Neural progenitor cell (in vitro differentiated cells): ENCODE data around the gene CCDC82.

ENCODE experiments used
- EZH2phosphoT487 ChIP-seq: fragments of 200-600 bp; sonication (generic); IDR thresholded peaks from 2 replicates; pipeline ENCODE4 v1.6.1; 2017; ENCODE audit warnings: antibody characterized with exemption
- TF ChIP-seq, protein P1 (sequence below): fragments of 200-600 bp; sonication (generic); IDR thresholded peaks from 2 replicates; pipeline ENCODE4 v1.5.1; 2017; ENCODE audit warnings: antibody characterized with exemption, mild to moderate bottlenecking

DNA sequence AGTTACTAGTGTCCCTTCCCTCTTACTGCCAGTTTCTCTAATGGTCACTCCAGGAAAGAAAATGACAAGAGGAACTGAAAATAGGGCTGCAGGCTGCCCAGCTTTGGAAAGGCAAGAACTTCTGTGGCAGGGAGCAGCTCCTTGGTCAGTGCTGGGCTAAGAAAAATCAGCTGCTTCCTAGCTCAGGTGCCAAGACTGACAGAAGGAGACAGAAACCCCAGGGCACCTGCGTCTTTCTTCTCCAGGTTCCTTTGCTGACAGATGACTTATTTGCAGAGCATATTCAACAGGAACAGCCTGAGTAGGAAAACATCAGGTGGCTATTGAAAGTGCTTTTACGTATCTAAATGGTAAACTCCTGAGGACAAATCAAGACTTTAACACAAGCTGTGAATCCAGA lies 72.1 kb downstream of the CCDC82 start:
- TF ChIP-seq, protein P1, sequence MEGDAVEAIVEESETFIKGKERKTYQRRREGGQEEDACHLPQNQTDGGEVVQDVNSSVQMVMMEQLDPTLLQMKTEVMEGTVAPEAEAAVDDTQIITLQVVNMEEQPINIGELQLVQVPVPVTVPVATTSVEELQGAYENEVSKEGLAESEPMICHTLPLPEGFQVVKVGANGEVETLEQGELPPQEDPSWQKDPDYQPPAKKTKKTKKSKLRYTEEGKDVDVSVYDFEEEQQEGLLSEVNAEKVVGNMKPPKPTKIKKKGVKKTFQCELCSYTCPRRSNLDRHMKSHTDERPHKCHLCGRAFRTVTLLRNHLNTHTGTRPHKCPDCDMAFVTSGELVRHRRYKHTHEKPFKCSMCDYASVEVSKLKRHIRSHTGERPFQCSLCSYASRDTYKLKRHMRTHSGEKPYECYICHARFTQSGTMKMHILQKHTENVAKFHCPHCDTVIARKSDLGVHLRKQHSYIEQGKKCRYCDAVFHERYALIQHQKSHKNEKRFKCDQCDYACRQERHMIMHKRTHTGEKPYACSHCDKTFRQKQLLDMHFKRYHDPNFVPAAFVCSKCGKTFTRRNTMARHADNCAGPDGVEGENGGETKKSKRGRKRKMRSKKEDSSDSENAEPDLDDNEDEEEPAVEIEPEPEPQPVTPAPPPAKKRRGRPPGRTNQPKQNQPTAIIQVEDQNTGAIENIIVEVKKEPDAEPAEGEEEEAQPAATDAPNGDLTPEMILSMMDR: no peak
- TF ChIP-seq EZH2phosphoT487: no peak
